Hepatocyte (in vitro differentiated cells): ENCODE results near the gene TMEM17.

ENCODE experiments used
- EZH2 ChIP-seq: fragments of 200-600 bp; sonication (generic); IDR thresholded peaks from 2 replicates; pipeline ENCODE4 v1.6.1; 2016; ENCODE audit warnings: antibody characterized with exemption, mild to moderate bottlenecking, borderline replicate concordance
- EZH2phosphoT487 ChIP-seq: fragments of 200-600 bp; sonication (generic); IDR thresholded peaks from one replicate; pipeline ENCODE4 v1.6.1; 2018; ENCODE audit warnings: antibody characterized with exemption, mild to moderate bottlenecking, low read depth, moderate library complexity; ENCODE audit not compliant: unreplicated experiment, severe bottlenecking
- TF ChIP-seq, protein P1 (sequence below): fragments of 200-600 bp; sonication (generic); IDR thresholded peaks from 2 replicates; pipeline ENCODE4 v1.5.1; 2016; ENCODE audit warnings: antibody characterized with exemption, mild to moderate bottlenecking; ENCODE audit not compliant: poor library complexity

DNA sequence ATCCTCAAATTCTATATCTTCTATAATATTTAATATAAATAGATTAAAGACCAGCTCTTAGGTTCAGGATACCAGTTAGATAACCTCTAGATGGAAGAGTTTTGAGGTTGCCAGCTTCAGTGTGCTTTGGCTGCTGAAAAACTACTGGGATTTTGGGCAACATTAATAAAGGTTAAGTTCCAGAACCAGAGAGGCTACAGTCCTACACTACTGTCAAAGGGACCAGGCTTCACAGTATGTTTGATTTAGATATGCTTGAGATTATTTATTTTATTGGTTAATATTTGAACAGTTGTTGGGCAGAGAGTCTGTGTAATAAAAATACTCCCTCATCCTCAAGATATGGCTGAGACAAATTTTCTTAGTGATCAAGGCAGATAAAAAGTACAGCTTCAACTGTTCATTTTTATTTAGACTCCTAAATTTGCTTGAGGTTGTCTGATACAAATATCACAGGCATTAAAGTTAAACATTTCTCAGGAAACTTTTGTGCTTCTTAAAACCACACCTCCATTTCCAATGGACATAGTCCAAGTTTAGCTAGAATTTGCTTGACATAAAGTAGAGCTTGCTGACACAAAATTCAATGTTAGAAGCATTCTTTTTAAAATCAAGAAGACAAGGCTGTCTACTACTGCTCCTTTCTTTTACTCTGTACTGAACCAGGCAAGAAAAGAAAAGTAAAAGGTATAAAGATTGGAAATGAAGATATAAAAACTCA lies 19.7 kb upstream of the TMEM17 start:
- TF ChIP-seq, protein P1, sequence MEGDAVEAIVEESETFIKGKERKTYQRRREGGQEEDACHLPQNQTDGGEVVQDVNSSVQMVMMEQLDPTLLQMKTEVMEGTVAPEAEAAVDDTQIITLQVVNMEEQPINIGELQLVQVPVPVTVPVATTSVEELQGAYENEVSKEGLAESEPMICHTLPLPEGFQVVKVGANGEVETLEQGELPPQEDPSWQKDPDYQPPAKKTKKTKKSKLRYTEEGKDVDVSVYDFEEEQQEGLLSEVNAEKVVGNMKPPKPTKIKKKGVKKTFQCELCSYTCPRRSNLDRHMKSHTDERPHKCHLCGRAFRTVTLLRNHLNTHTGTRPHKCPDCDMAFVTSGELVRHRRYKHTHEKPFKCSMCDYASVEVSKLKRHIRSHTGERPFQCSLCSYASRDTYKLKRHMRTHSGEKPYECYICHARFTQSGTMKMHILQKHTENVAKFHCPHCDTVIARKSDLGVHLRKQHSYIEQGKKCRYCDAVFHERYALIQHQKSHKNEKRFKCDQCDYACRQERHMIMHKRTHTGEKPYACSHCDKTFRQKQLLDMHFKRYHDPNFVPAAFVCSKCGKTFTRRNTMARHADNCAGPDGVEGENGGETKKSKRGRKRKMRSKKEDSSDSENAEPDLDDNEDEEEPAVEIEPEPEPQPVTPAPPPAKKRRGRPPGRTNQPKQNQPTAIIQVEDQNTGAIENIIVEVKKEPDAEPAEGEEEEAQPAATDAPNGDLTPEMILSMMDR, result no peak
- no peak for TF ChIP-seq EZH2phosphoT487
- no peak for TF ChIP-seq EZH2
